ENCODE results near the gene FAM171A2.
"Not testable (repeated sequence)": the region's sequence is repeated elsewhere in the genome, so short reads cannot be mapped to it uniquely, and the experiment has no call there.

FAM171A2 gene

GRCh38 chr17:44359458-44360143 lies 4.1 kb downstream of the FAM171A2 start:
- FAIRE-seq = no peak

GRCh38 chr17:44359006-44359405 lies 4.6 kb downstream of the FAM171A2 start:
- FAIRE-seq = no peak

DNA sequence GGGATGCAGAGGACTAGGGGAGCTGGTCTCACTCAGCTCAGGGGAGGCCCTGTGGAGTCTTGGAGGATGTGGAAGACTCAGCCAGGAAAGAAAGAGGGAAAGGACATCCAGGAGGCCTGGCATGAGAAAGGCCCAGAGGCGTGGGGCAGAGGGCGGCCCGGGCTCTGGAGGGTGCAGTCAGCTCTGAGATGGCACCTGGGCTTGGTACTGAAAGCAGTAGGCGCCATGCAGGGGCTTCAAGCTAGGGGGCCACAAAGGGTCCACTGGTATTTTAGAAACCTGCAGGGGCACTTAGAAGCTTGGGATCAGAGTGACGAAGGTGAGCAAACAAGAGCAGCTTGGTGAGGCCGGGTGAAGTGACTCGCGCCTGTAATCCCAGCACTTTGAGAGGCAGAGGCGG lies 5.6 kb downstream of the FAM171A2 start:
- no peak for FAIRE-seq

- FAIRE-seq = no peak
Measured at GRCh38 chr17:44356241-44356640, 7.4 kb downstream of the FAM171A2 start.

- no peak for FAIRE-seq
Measured at GRCh38 chr17:44355642-44356099, 8.0 kb downstream of the FAM171A2 start.

- no peak for FAIRE-seq
Measured at GRCh38 chr17:44354582-44355561, 8.8 kb downstream of the FAM171A2 start.

GRCh38 chr17:44353672-44354331 lies 9.9 kb downstream of the FAM171A2 start:
- FAIRE-seq = no peak

DNA sequence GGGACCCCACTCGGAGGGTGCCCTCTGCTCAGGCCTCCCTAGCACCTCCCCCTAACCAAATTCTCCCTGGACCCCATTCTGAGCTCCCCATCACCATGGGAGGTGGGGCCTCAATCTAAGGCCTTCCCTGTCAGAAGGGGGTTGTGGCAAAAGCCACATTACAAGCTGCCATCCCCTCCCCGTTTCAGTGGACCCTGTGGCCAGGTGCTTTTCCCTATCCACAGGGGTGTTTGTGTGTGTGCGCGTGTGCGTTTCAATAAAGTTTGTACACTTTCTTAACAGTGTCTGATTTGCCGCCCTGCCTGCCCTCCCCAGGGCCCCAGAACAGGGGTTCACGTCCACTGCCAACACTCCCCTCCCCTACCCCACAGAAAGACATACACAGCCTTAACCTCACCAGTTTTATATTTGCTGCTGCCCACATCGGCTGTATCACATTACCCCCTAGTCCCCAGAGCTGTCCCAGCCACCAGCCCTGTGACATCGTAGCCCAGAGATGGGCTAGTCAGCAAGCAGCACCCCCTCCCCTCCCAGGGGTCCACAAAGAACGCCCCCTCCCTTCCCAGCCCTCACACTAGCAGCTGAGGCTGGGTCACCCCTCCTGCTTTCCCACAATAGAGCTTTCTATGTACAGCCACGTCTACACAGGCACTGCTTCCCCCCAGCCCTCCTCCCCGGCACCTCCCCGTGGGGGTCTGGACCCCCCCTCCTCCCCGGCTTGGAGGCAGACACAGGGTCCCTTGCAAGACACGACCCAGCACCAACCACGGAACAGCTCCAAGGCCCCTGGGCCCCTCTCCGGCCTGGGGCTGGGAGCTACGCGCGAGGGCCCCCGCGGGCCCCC lies 10.6 kb downstream of the FAM171A2 start:
- FAIRE-seq = no peak

GRCh38 chr17:44351961-44352827 lies 11.5 kb downstream of the FAM171A2 start:
- FAIRE-seq = no peak

- no peak for FAIRE-seq
Measured at GRCh38 chr17:44351464-44351863, 12.2 kb downstream of the FAM171A2 start.

GRCh38 chr17:44350733-44351226 lies 12.9 kb downstream of the FAM171A2 start:
- FAIRE-seq = no peak

- no peak for FAIRE-seq
Measured at GRCh38 chr17:44349553-44350070, 14.0 kb downstream of the FAM171A2 start.

- FAIRE-seq = no peak
Measured at GRCh38 chr17:44348988-44349364, 14.7 kb downstream of the FAM171A2 start.

GRCh38 chr17:44348234-44348987 lies 15.2 kb downstream of the FAM171A2 start:
- no peak for FAIRE-seq

DNA sequence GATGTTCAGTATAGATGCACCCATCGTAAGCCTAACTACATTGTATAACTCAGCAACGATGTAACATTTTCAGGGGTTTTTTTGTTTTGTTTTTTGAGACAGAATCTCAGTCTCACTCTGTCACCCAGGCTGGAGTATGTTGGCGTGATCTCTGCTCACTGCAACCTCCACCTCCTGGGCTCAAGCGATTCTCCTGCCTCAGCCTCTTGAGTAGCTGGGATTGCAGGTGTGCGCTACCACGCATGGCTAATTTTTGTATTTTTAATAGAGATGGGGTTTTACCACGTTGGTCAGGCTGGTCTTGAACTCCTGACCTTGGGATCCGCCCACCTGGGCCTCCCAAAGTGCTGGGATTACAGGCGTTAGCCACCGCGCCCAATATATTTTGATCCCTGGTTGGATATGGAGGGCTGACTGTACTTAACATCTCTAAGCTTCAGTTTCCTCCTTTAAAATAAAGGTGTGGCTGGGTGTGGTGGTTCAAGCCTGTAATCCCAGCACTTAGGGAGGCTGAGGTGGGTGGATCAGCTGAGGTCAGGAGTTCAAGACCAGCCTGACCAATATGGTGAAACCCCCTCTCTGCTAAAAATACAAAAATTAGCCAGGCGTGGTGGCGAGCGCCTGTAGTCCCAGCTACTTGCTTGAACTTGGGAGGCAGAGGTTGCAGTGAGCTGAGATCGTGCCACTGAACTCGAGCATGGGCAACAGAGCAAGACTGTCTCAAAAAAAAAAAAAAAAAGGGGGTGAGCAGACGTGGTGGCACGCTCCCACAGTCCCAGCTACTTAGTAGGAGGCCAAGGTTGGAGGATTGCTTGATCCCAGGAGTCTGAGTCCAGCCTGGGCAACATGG lies 16.2 kb downstream of the FAM171A2 start:
- not testable (repeated sequence) for FAIRE-seq

GRCh38 chr17:44346064-44346844 lies 17.4 kb downstream of the FAM171A2 start:
- no peak for FAIRE-seq

DNA sequence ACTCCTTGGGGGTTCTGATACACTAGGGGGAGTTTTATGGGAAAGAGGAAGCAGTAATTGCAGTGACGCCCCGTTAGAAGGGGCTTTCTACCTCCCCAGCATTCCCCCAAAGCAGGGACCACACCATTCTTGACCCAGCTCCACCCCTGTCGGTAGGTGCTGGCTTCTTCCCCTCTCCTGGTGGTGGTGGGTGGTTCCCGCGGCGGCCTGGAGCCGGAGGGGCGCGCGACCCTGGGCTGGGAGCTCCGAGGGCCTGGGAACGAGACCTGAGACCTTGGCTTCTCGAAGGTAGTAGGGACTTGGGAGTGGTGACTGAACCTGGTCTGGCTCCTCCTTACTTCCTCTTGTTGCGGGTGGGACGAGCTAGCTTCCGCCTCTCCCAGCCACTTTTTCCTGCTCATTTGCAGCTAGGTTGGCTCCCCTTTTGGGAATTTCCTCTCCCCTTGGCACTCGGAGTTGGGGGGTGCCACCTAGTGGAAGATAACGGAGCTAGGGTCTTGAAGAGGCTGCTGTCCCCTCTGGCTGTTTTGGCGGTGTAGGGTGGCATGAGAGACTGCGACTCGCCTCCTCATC lies 18.1 kb downstream of the FAM171A2 start:
- no peak for FAIRE-seq

- peak; percentile 93 for FAIRE-seq
Measured at GRCh38 chr17:44344939-44345453, 18.7 kb downstream of the FAM171A2 start, which contains the start of gene GRN. Gene GRN, plus strand, starts transcription at chr17:44345302. Its CDS starts 3,863 bp downstream, at chr17:44349165.
